PC-9 (cell line): ENCODE data around the gene PTGER2. TPM values are rescaled to one million over a fixed set of nuclear protein-coding genes. Genes with fewer than 3 reads are reported as not detected.

Experiments
- BruUV-seq: library from RNA; stranded (reverse); fragments of 400-500 nt; replicated peaks from 2 replicates; lab custom pipeline; 2021; lab: Mats Ljungman, UMichigan
- CTCF ChIA-PET: fragments of 300-600 bp; sonication (Branson Sonifier 250); formaldehyde crosslinking; loops from one replicate; lab custom pipeline; 2022; ENCODE audit warnings: antibody characterized with exemption; lab: Charles Lee
- POLR2A ChIA-PET: fragments of 300-600 bp; sonication (Branson Sonifier 250); formaldehyde crosslinking; loops from one replicate; lab custom pipeline; 2022; ENCODE audit warnings: antibody characterized with exemption; ENCODE audit not compliant: unreplicated experiment; lab: Charles Lee
- DNase-seq, 2 experiments: peaks; one replicate each; pipeline versions ENCODE4 v3.0.0 to v3.0.0-alpha.2; 2015 to 2022; ENCODE audit warnings: mixed read lengths in 1 of 2
- H2AFZ ChIP-seq: fragments of 200-600 bp; sonication (generic); 2 replicates; pipeline ENCODE4 v1.8.1; 2017; ENCODE audit warnings: antibody characterized with exemption
- H3F3A ChIP-seq: fragments of 200-600 bp; sonication (generic); 2 replicates; pipeline ENCODE4 v1.8.1; 2017; ENCODE audit warnings: antibody characterized with exemption, mild to moderate bottlenecking, low read depth; ENCODE audit not compliant: insufficient read depth
- H3K27ac ChIP-seq: fragments of 200-600 bp; sonication (generic); 2 replicates; pipeline ENCODE4 v1.6.1; 2016; ENCODE audit warnings: mixed run types
- H3K27me3 ChIP-seq: fragments of 200-600 bp; sonication (generic); 2 replicates; pipeline ENCODE4 v1.6.1; 2016; ENCODE audit warnings: low read depth, mixed run types; ENCODE audit not compliant: insufficient read depth
- H3K36me3 ChIP-seq: fragments of 200-600 bp; sonication (generic); 2 replicates; pipeline ENCODE4 v1.6.1; 2016; ENCODE audit warnings: low read depth, mixed run types
- H3K4me1 ChIP-seq: fragments of 200-600 bp; sonication (generic); replicated peaks from 2 replicates; pipeline ENCODE4 v1.6.1; 2016; ENCODE audit warnings: mixed run types; ENCODE audit not compliant: insufficient read depth
- H3K4me2 ChIP-seq: fragments of 200-600 bp; sonication (generic); 2 replicates; pipeline ENCODE4 v1.6.1; 2017; ENCODE audit warnings: mixed run types
- H3K4me3 ChIP-seq: fragments of 200-600 bp; sonication (generic); 2 replicates; pipeline ENCODE4 v1.6.1; 2016; ENCODE audit warnings: mixed run types
- H3K79me2 ChIP-seq: fragments of 200-600 bp; sonication (generic); 2 replicates; pipeline ENCODE4 v1.6.1; 2017; ENCODE audit warnings: low read depth, mixed run types
- H3K9me2 ChIP-seq: fragments of 200-600 bp; sonication (generic); 2 replicates; pipeline ENCODE4 v1.8.1; 2017; ENCODE audit warnings: mild to moderate bottlenecking; ENCODE audit not compliant: insufficient read depth
- H3K9me3 ChIP-seq: fragments of 200-600 bp; sonication (generic); 2 replicates; pipeline ENCODE4 v1.8.1; 2016; ENCODE audit warnings: low read depth; ENCODE audit not compliant: insufficient read depth
- H4K20me1 ChIP-seq: fragments of 200-600 bp; sonication (generic); 2 replicates; pipeline ENCODE4 v1.8.1; 2017; ENCODE audit not compliant: insufficient read depth
- EZH2 ChIP-seq: fragments of 200-600 bp; sonication (generic); IDR thresholded peaks from 2 replicates; pipeline ENCODE4 v1.8.0; 2017; ENCODE audit warnings: antibody characterized with exemption, low read depth
- intact Hi-C: fragments of 100-400 bp; cut with micrococcal nuclease; formaldehyde crosslinking; loops from one replicate; pipeline ENCODE4 v1.10.0; 2022; ENCODE audit not compliant: unreplicated experiment
- total RNA-seq: library from RNA; stranded (reverse); gene quantifications from 2 replicates; pipeline ENCODE4 v1.2.3, GENCODE V29; 2021
- TF ChIP-seq, protein P1 (sequence below): fragments of 200-600 bp; sonication (generic); conservative IDR thresholded peaks from 2 replicates; pipeline ENCODE4 v1.6.1; 2017; ENCODE audit warnings: mixed run types, antibody characterized with exemption, mild to moderate bottlenecking, moderate library complexity

The PTGER2 gene
- total RNA-seq, 1 experiment from 2014 or later, result 0.15 TPM

DNA sequence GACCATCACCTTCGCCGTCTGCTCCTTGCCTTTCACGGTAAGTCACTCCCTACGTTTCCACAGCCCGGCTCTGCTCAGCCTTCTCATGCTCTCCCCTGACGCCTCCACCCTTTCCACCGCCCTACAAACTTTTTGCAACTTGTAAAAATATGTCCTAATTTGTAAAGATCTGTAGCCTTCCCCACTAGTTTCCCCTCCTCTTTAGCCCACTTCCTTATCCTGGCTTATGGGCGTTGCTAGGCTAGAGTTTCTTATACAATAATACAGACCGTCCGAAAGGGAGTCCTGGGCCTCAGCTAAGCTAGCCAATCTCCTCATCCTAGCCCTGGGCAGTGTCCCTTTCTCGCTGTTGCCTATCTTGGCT is 1.2 kb downstream of the PTGER2 start:
- H3K4me3 ChIP-seq, result no peak overlapping the region
- no peak overlapping the region for H2AFZ ChIP-seq
- H3K36me3 ChIP-seq, result no peaks in the 10 kb centered on the region
- H3K9me3 ChIP-seq, result no peaks in the 10 kb centered on the region
- CTCF ChIA-PET, result no interaction called here
- peaks cover 10% of the 10 kb centered on the region; the same call in 1 of the 2 replicates for H3K27me3 ChIP-seq
- no peak overlapping the region for H3K4me2 ChIP-seq
- no peak for DNase-seq
- intact Hi-C loops, result no loop called here
- no peaks in the 10 kb centered on the region for H3F3A ChIP-seq
- no TSS peak for BruUV-seq
- H3K79me2 ChIP-seq, result no peaks in the 10 kb centered on the region
- H3K27ac ChIP-seq, result no peak overlapping the region
- H3K9me2 ChIP-seq, result no peaks in the 10 kb centered on the region
- no peak for TF ChIP-seq EZH2
- TF ChIP-seq, protein P1, sequence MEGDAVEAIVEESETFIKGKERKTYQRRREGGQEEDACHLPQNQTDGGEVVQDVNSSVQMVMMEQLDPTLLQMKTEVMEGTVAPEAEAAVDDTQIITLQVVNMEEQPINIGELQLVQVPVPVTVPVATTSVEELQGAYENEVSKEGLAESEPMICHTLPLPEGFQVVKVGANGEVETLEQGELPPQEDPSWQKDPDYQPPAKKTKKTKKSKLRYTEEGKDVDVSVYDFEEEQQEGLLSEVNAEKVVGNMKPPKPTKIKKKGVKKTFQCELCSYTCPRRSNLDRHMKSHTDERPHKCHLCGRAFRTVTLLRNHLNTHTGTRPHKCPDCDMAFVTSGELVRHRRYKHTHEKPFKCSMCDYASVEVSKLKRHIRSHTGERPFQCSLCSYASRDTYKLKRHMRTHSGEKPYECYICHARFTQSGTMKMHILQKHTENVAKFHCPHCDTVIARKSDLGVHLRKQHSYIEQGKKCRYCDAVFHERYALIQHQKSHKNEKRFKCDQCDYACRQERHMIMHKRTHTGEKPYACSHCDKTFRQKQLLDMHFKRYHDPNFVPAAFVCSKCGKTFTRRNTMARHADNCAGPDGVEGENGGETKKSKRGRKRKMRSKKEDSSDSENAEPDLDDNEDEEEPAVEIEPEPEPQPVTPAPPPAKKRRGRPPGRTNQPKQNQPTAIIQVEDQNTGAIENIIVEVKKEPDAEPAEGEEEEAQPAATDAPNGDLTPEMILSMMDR, result no peak
- H4K20me1 ChIP-seq, result no peaks in the 10 kb centered on the region
- H3K4me1 ChIP-seq, result no peaks in the 10 kb centered on the region
- POLR2A ChIA-PET, result no interaction called here

DNA sequence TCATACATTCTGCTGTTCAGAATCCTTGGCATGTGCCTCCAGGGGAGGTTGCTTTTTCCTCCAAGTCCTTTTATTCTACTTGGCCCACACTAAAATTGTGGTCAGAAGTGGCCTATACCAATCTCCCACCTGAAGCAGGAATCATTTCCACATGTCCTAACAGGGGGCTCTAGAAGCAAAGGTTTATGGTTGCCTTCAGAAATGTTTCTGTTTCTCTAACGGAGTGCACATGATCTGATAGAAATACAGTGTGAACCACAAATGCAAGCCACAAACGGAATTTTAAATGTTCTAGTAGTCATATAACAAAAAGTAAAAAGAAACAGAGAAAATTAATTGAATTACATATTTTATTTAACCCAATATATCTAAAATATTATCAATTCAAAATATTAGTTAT is 4.0 kb downstream of the PTGER2 start:
- Histone ChIP-seq H3K9me3 (no peaks in the 10 kb centered on the region; the same call in 1 of the 2 replicates), H3K79me2 (no peaks in the 10 kb centered on the region), H3K4me2 (no peak overlapping the region), H3K27ac (no peak overlapping the region), H4K20me1 (no peaks in the 10 kb centered on the region), H2AFZ (no peak overlapping the region), H3F3A (no peaks in the 10 kb centered on the region), H3K4me1 (no peaks in the 10 kb centered on the region), H3K9me2 (no peaks in the 10 kb centered on the region), H3K4me3 (no peak overlapping the region), H3K27me3 (peaks cover 10% of the 10 kb centered on the region; the same call in 1 of the 2 replicates), H3K36me3 (no peaks in the 10 kb centered on the region)
- ChIA-PET POLR2A (no interaction called here), CTCF (no interaction called here)
- DNase-seq, result no peak
- TF ChIP-seq, protein P1, result no peak
- no peak for TF ChIP-seq EZH2
- intact Hi-C loops, result no loop called here
- BruUV-seq, result no TSS peak

DNA sequence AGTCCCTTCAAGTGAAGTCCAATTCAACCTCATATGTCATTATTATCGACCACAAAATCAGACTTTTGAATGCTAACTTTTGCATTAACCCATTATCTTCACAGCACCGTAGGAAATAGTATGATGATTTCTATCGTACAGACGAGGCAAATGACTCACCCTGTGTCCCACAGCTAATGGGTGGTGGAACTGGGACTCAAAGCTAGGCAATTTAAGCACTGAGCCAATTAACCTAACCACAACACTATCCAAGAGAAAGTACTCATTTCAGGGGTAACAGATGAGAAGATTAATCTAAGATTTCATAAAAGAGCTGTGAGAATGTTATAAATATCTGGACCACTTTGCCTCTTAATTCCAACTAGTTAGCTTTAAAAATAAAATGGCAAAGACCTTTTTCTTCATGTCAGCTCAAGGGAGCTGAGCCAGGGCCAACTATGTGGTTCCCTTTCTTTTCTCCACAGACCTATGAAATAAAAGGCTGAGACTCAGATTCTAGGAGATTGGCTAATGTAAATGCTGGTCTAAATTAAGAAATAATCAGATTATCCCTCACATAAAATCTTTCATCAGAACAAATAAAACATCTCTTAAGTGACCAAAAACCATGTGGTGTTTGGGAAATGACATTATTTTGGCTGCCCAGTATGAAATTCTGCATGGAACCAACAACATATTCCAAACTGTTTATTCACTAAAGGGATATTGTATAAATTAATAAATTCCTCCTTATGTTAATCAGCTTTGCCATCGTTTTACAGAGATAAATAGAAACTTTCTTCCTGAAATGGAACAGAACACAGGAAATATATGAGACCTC is 4.9 kb downstream of the PTGER2 start:
- peaks cover 2% of the 10 kb centered on the region; the same call in 1 of the 2 replicates for H3K9me3 ChIP-seq
- intact Hi-C loops, result no loop called here
- POLR2A ChIA-PET, result no interaction called here
- no peaks in the 10 kb centered on the region for H3K9me2 ChIP-seq
- no peaks in the 10 kb centered on the region for H4K20me1 ChIP-seq
- no peak overlapping the region for H3K27ac ChIP-seq
- DNase-seq, result no peak
- no peak overlapping the region for H3K4me2 ChIP-seq
- no TSS peak for BruUV-seq
- no peaks in the 10 kb centered on the region for H3K4me1 ChIP-seq
- H3K36me3 ChIP-seq, result no peaks in the 10 kb centered on the region
- no peak for TF ChIP-seq EZH2
- TF ChIP-seq, protein P1, result no peak
- H3K79me2 ChIP-seq, result no peaks in the 10 kb centered on the region
- H3K4me3 ChIP-seq, result no peak overlapping the region
- no peak overlapping the region for H2AFZ ChIP-seq
- CTCF ChIA-PET, result no interaction called here
- H3K27me3 ChIP-seq, result peaks cover 3% of the 10 kb centered on the region; the same call in 1 of the 2 replicates
- no peaks in the 10 kb centered on the region for H3F3A ChIP-seq
